OCI-LY7 (cell line): ENCODE data around the gene PRELP.

Experiments used
- CTCF ChIP-seq: fragments of 200-600 bp; sonication (generic); conservative IDR thresholded peaks from 2 replicates; pipeline ENCODE4 v1.5.1; 2014; ENCODE audit warnings: mild to moderate bottlenecking, antibody characterized with exemption, low read length, moderate library complexity, mixed read lengths
- EZH2phosphoT487 ChIP-seq: fragments of 200-600 bp; sonication (generic); IDR thresholded peaks from 2 replicates; pipeline ENCODE4 v1.6.1; 2018; ENCODE audit warnings: low read depth, borderline replicate concordance, mild to moderate bottlenecking, mixed run types, antibody characterized with exemption, low read length, moderate library complexity, mixed read lengths

- TF ChIP-seq CTCF: no peak
- no peak for TF ChIP-seq EZH2phosphoT487
Measured at GRCh38 chr1:203442821-203443220, 32.8 kb upstream of the PRELP start.
